Astrocyte of the spinal cord (primary cell): Measurements from ENCODE around the gene CD38.

Experiments used
- DNase-seq: peaks from one replicate; pipeline ENCODE4 v3.0.0; 2011; ENCODE audit warnings: low read depth, low spot score
- H3K4me3 ChIP-seq: 2 replicates; pipeline ENCODE4 v1.5.1; 2011; ENCODE audit warnings: low read depth, mild to moderate bottlenecking, low read length, moderate library complexity
- in situ Hi-C: cut with HindIII; loops from 2 replicates; pipeline ENCODE4 v1.10.0; 2017; ENCODE audit warnings: low sequenced_read_pairs
- TF ChIP-seq, protein P1 (sequence below): IDR thresholded peaks from 2 replicates; pipeline ENCODE4 v1.5.1; 2012; ENCODE audit warnings: low read depth, mild to moderate bottlenecking, low read length, inconsistent platforms

Gene CD38

DNA sequence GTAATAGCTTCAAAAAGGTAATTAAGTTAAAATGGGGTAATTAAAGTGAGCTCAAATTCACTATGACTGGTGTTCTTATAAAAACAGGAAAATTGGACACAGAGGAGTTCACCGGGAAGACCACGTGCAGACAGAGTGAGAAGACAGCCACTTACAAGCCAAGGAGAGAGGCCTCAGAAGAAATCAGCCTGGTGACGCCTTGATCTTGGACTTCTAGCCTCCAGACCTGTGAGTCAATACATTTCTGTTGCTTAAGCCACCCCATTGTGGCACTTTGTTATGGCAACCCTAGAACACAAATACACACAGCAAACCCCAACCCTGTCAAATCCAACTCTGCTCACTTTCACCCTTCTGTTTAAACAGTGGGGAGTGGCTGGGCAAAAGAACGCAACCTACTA lies 4.1 kb upstream of the CD38 start:
- TF ChIP-seq, protein P1, sequence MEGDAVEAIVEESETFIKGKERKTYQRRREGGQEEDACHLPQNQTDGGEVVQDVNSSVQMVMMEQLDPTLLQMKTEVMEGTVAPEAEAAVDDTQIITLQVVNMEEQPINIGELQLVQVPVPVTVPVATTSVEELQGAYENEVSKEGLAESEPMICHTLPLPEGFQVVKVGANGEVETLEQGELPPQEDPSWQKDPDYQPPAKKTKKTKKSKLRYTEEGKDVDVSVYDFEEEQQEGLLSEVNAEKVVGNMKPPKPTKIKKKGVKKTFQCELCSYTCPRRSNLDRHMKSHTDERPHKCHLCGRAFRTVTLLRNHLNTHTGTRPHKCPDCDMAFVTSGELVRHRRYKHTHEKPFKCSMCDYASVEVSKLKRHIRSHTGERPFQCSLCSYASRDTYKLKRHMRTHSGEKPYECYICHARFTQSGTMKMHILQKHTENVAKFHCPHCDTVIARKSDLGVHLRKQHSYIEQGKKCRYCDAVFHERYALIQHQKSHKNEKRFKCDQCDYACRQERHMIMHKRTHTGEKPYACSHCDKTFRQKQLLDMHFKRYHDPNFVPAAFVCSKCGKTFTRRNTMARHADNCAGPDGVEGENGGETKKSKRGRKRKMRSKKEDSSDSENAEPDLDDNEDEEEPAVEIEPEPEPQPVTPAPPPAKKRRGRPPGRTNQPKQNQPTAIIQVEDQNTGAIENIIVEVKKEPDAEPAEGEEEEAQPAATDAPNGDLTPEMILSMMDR, result no peak
- H3K4me3 ChIP-seq, result no peak overlapping the region
- in situ Hi-C loops, result no loop called here
- DNase-seq, result no peak

- in situ Hi-C loops, result no loop called here
- DNase-seq, result no peak
Measured at GRCh38 chr4:15776871-15777648, 1.1 kb upstream of the CD38 start.

DNA sequence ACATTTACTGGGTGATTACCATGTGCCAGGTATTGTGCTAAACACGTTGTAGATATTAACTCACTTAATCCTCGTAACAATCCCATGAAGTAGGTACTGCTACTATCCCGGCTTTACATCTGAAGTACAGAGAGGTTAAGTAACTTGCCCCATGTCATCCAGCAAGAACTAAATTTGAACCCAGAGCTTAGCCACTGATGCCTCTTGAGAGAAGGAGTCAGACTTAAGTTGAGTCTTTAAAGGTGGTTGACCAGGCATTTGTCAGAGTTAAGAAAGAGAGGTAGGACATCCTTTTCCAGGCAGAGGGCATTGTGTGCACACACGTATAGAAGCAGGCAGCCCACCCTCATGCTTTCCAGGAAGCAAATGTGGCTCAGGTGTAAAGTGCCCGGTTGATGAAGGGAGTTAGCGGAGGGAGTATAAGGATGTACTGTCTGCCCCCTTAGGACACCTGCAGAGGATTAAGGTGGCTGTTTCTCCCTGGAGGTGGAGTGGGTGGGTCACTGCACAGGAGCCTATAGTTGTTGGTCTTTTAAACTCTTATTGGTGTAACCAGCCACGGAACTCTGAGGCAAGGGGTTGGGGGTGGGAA lies 335 bp upstream of the CD38 start:
- in situ Hi-C loops, result no loop called here
- TF ChIP-seq, protein P1, result no peak
- H3K4me3 ChIP-seq, result no peak overlapping the region
- DNase-seq, result no peak

More at GRCh38 chr4:15776871-15777648, 1.1 kb upstream of the CD38 start:
- TF ChIP-seq, protein P1, result no peak
- no peak overlapping the region for H3K4me3 ChIP-seq

DNA sequence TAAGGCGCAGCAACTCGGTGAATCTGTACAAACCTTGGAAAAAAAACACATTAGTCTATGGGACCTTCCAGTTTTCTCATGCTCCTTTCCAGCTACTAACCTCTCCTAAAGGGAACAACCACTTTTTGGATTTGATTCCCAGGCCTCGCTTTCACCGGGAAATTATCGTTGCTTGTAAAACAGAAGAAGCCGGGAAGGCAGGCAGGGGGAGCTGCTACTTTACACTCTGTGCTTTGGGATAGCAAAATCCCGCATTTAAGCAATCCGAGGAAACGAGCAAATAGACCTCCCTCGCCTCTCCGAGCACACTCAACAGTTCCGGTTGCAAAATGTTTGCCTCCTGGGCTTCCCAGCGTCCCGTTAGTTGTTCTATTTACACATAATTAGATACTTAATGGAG lies 1.2 kb downstream of the CD38 start:
- H3K4me3 ChIP-seq, result peak overlapping the region; percentile 46
- in situ Hi-C loops, result no loop called here
- DNase-seq, result peak; percentile 51
- TF ChIP-seq, protein P1, result peak; percentile 55

GRCh38 chr4:15779809-15780208 lies 1.7 kb downstream of the CD38 start:
- in situ Hi-C loops, result no loop called here
- TF ChIP-seq, protein P1, result no peak
- no peak overlapping the region for H3K4me3 ChIP-seq
- no peak for DNase-seq

- TF ChIP-seq, protein P1, result no peak
- no peak for DNase-seq
- no peak overlapping the region for H3K4me3 ChIP-seq
- in situ Hi-C loops, result no loop called here
Measured at GRCh38 chr4:15781427-15782095, 3.4 kb downstream of the CD38 start.
